Endothelial cell of umbilical vein (primary cell): Measurements from ENCODE around the gene LTA4H. TPM values are rescaled to one million over a fixed set of nuclear protein-coding genes. Genes with fewer than 3 reads are reported as not detected.

Experiments used
- BruUV-seq: library from RNA; stranded (reverse); fragments of 400-500 nt; replicated peaks from 2 replicates; lab custom pipeline; 2021; lab: Mats Ljungman, UMichigan
- CTCF ChIA-PET: fragments of 300-600, 350-600 bp; sonication (Branson Sonifier 250); formaldehyde crosslinking; loops from one replicate; lab custom pipeline; 2021; ENCODE audit warnings: antibody characterized with exemption, inconsistent platforms; lab: Charles Lee
- POLR2A ChIA-PET: fragments of 300-600, 350-600 bp; sonication (Branson Sonifier 250); formaldehyde crosslinking; loops from one replicate; lab custom pipeline; 2021; ENCODE audit warnings: antibody characterized with exemption, inconsistent platforms; lab: Charles Lee
- DNase-seq: peaks from one replicate; pipeline ENCODE4 v3.0.0-alpha.2; 2011; ENCODE audit warnings: low read depth, low spot score
- FAIRE-seq: peaks from 2 replicates; lab custom pipeline; 2011; peaks lifted over from hg19 to GRCh38; lab: Jason Lieb, UNC
- H2AFZ ChIP-seq: 2 replicates; pipeline ENCODE4 v1.6.0; 2012; ENCODE audit warnings: low read depth, low read length, control low read depth, inconsistent platforms
- H3K27ac ChIP-seq: 2 replicates; pipeline ENCODE4 v1.5.1; 2011; ENCODE audit warnings: low read depth, mild to moderate bottlenecking, control low read depth, low read length, moderate library complexity; ENCODE audit not compliant: insufficient read depth
- H3K27me3 ChIP-seq, 2 experiments: 2 replicates each; pipeline versions ENCODE4 v1.6.0 to v1.6.1; 2011; ENCODE audit warnings: low read length in 2 of 2, mixed read lengths in 1 of 2; ENCODE audit not compliant: control insufficient read depth in 2 of 2, insufficient read depth in 2 of 2
- H3K36me3 ChIP-seq, 2 experiments: 2 replicates in 1 of 2; 3 replicates in 1 of 2; pipeline ENCODE4 v1.5.1; 2011; ENCODE audit warnings: low read length in 2 of 2, mild to moderate bottlenecking in 1 of 2, moderate library complexity in 1 of 2; ENCODE audit not compliant: control insufficient read depth in 2 of 2, insufficient read depth in 2 of 2; ENCODE audit errors: extremely low read depth in 1 of 2
- H3K4me1 ChIP-seq: 3 replicates; pipeline ENCODE4 v1.5.1; 2011; ENCODE audit warnings: mild to moderate bottlenecking, low read length; ENCODE audit not compliant: control insufficient read depth, insufficient read depth; ENCODE audit errors: extremely low read depth
- H3K4me2 ChIP-seq: 2 replicates; pipeline ENCODE4 v1.6.1; 2011; ENCODE audit warnings: low read length, control low read depth, mixed read lengths; ENCODE audit not compliant: insufficient read depth
- H3K4me3 ChIP-seq, 3 experiments: fragments of 200-600 bp in 1 of 3; sonication (generic), shearing (Covaris generic) in 1 of 3; replicated peaks in 1 of 3; 2 replicates each; pipeline ENCODE4 v1.5.1; 2011 to 2016; ENCODE audit warnings: control low read depth in 3 of 3, low read length in 3 of 3, mild to moderate bottlenecking in 2 of 3, inconsistent platforms in 1 of 3, low read depth in 1 of 3, moderate library complexity in 1 of 3; ENCODE audit not compliant: insufficient read depth in 1 of 3
- H3K79me2 ChIP-seq: 2 replicates; pipeline ENCODE4 v1.6.0; 2012; ENCODE audit warnings: low read length, inconsistent platforms; ENCODE audit not compliant: control insufficient read depth, insufficient read depth
- H3K9ac ChIP-seq: replicated peaks from 2 replicates; pipeline ENCODE3; 2011; ENCODE audit warnings: low read length, control low read depth; ENCODE audit not compliant: insufficient read depth; ENCODE audit errors: extremely low read depth
- H3K9me1 ChIP-seq: replicated peaks from 3 replicates; pipeline ENCODE4 v1.6.0; 2011; ENCODE audit warnings: mild to moderate bottlenecking, low read length; ENCODE audit not compliant: control insufficient read depth, insufficient read depth; ENCODE audit errors: extremely low read depth
- H3K9me3 ChIP-seq: replicated peaks from 2 replicates; pipeline ENCODE4 v1.5.1; 2012; ENCODE audit warnings: low read length, inconsistent platforms; ENCODE audit not compliant: control insufficient read depth, insufficient read depth
- H4K20me1 ChIP-seq: replicated peaks from 2 replicates; pipeline ENCODE3; 2011; ENCODE audit warnings: mild to moderate bottlenecking, low read length; ENCODE audit not compliant: control insufficient read depth, insufficient read depth; ENCODE audit errors: extremely low read depth
- CTCF ChIP-seq, 2 donors: IDR thresholded peaks; 1 replicate in 1 of 2; 2 replicates in 1 of 2; pipeline ENCODE4 v1.5.1; 2011; ENCODE audit warnings: low read length in 2 of 2, mild to moderate bottlenecking in 2 of 2, moderate library complexity in 2 of 2, control low read depth in 1 of 2, inconsistent platforms in 1 of 2, low read depth in 1 of 2; ENCODE audit not compliant: insufficient read depth in 1 of 2; ENCODE audit errors: extremely low read depth in 1 of 2
- EZH2 ChIP-seq: IDR thresholded peaks from 2 replicates; pipeline ENCODE4 v1.6.1; 2012; ENCODE audit warnings: borderline replicate concordance, low read depth, mild to moderate bottlenecking, moderate library complexity, low read length, inconsistent platforms; ENCODE audit not compliant: severe bottlenecking
- FOS ChIP-seq: IDR thresholded peaks from 2 replicates; pipeline ENCODE4 v1.6.1; 2011; ENCODE audit warnings: mild to moderate bottlenecking, low read length, moderate library complexity, borderline replicate concordance; ENCODE audit not compliant: insufficient read depth
- GATA2 ChIP-seq: IDR thresholded peaks from 2 replicates; pipeline ENCODE4 v1.7.0; 2011; ENCODE audit warnings: low read depth, mild to moderate bottlenecking, moderate library complexity, mixed read lengths, low read length; ENCODE audit not compliant: insufficient read length, insufficient read depth
- JUN ChIP-seq: IDR thresholded peaks from 2 replicates; pipeline ENCODE4 v1.6.1; 2011; ENCODE audit warnings: borderline replicate concordance, low read depth; ENCODE audit not compliant: insufficient read length, insufficient read depth
- MYC ChIP-seq: IDR thresholded peaks from one replicate; pipeline ENCODE4 v1.6.1; 2011; ENCODE audit warnings: mild to moderate bottlenecking, low read depth, low read length
- POLR2A ChIP-seq: IDR thresholded peaks from 2 replicates; pipeline ENCODE4 v1.6.1; 2012; ENCODE audit warnings: low read depth, mild to moderate bottlenecking, control low read depth, low read length
- POLR2AphosphoS5 ChIP-seq: IDR thresholded peaks from 2 replicates; pipeline ENCODE4 v1.6.1; 2012; ENCODE audit warnings: low read depth, mild to moderate bottlenecking, control low read depth, low read length, moderate library complexity; ENCODE audit not compliant: insufficient read depth
- dilution Hi-C: fragments of 300-500 bp; cut with MboI; formaldehyde crosslinking; loops from one replicate; pipeline ENCODE4 v1.15.0; 2019; ENCODE audit warnings: low sequenced_read_pairs; ENCODE audit not compliant: extremely low pct_ligation_motif_present
- intact Hi-C: fragments of 100-400 bp; cut with micrococcal nuclease; formaldehyde crosslinking; loops from one replicate; pipeline ENCODE4 v1.10.0; 2022
- polyA plus RNA-seq, 4 experiments: library from polyadenylated mRNA; depleted of rRNA in 3 of 4; stranded (reverse) in 3 of 4; unstranded in 1 of 4; fragments of >200 nt; gene quantifications; 2 replicates each; pipeline versions ENCODE4 v1.2.1 to v1.2.3, GENCODE V29; 2011 to 2012; ENCODE audit warnings: missing spikeins in 1 of 4
- total RNA-seq: library from RNA; stranded (reverse); gene quantifications from 2 replicates; pipeline ENCODE4 v1.2.3, GENCODE V29; 2021
- TF ChIP-seq, protein P1 (sequence below): IDR thresholded peaks from 2 replicates; pipeline ENCODE4 v1.6.1; 2011; ENCODE audit not compliant: insufficient read depth, insufficient read length

LTA4H gene
- total and polyA plus RNA-seq, 2 donors (not counting 3 experiments of a cell fraction or from before 2014, with no cell fraction given), result 77.1 to 85.2 TPM

GRCh38 chr12:95972832-95973456 is 62.4 kb downstream of the LTA4H start:
- no peaks in the 10 kb centered on the region for H3K4me1 ChIP-seq
- ChIA-PET POLR2A (no interaction called here), CTCF (interaction anchor here (1.5 to 1.7 kb wide), 2 partner anchors 14 to 26 kb away, joined by 4 to 7 read pairs; no protein-coding TSS in a partner anchor)
- no peak overlapping the region for H3K27ac ChIP-seq
- H3K79me2 ChIP-seq, result no peaks in the 10 kb centered on the region
- no peak for DNase-seq
- no peaks in the 10 kb centered on the region for H4K20me1 ChIP-seq
- H3K4me2 ChIP-seq, result no peak overlapping the region
- dilution Hi-C loops, result no loop called here
- no peak for FAIRE-seq
- H3K9ac ChIP-seq, result no peak overlapping the region
- TF ChIP-seq CTCF (IDR thresholded peaks at IDR 0.05; ENCODE audit: extremely low read depth in 1 of 2, insufficient read depth in 1 of 2, low read depth in 1 of 2, low read length in 2 of 2) (no peak), EZH2 (no peak), POLR2AphosphoS5 (no peak), GATA2 (no peak), POLR2A (no peak), MYC (no peak), JUN (no peak), FOS (no peak)
- TF ChIP-seq, protein P1, sequence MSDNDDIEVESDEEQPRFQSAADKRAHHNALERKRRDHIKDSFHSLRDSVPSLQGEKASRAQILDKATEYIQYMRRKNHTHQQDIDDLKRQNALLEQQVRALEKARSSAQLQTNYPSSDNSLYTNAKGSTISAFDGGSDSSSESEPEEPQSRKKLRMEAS, result no peak
- intact Hi-C loops, result no loop called here
- no peak overlapping the region for H2AFZ ChIP-seq
- no TSS peak for BruUV-seq
- peaks cover 3 to 8% of the 10 kb centered on the region in 2 experiments for H3K27me3 ChIP-seq
- no peaks in the 10 kb centered on the region for H3K36me3 ChIP-seq
- H3K9me3 ChIP-seq, result no peaks in the 10 kb centered on the region
- H3K4me3 ChIP-seq, result no peak overlapping the region
- H3K9me1 ChIP-seq, result no peaks in the 10 kb centered on the region
